SK-N-SH (cell line): Measurements from ENCODE around the gene HSPA1A. TPM values are rescaled to one million over a fixed set of nuclear protein-coding genes. Genes with fewer than 3 reads are reported as not detected.

Source experiments
- CHD2 ChIP-seq: fragments of 150-350 bp; IDR thresholded peaks from 2 replicates; pipeline ENCODE4 v1.6.1; 2018; ENCODE audit warnings: low read length; ENCODE audit not compliant: partially characterized antibody
- EP300 ChIP-seq, 2 experiments: IDR thresholded peaks; 2 replicates each; pipeline versions ENCODE4 v1.4.0 to v1.6.1; 2012; ENCODE audit warnings: borderline replicate concordance in 1 of 2, low read depth in 1 of 2, low read length in 1 of 2
- EZH2phosphoT487 ChIP-seq: fragments of 200-600 bp; sonication (generic); IDR thresholded peaks from 2 replicates; pipeline ENCODE4 v1.6.1; 2017; ENCODE audit warnings: low read depth, mixed run types, mild to moderate bottlenecking, antibody characterized with exemption, moderate library complexity, borderline replicate concordance
- GABPA ChIP-seq: IDR thresholded peaks from 2 replicates; pipeline ENCODE4 v1.4.0; 2012; ENCODE audit warnings: low read depth, mild to moderate bottlenecking
- GATA2 ChIP-seq: sonication (generic); formaldehyde crosslinking; IDR thresholded peaks from 2 replicates; pipeline ENCODE4 v1.5.0; 2020; ENCODE audit warnings: mild to moderate bottlenecking, missing genetic modification reagents
- JUND ChIP-seq: IDR thresholded peaks from 2 replicates; pipeline ENCODE4 v1.4.0; 2012
- MXI1 ChIP-seq: IDR thresholded peaks from 2 replicates; pipeline ENCODE4 v1.6.1; 2012; ENCODE audit warnings: mild to moderate bottlenecking, low read depth, low read length, improper control_type of control experiment
- NRF1 ChIP-seq: IDR thresholded peaks from 2 replicates; pipeline ENCODE4 v1.6.1; 2012; ENCODE audit warnings: low read depth, mild to moderate bottlenecking, low read length
- PBX3 ChIP-seq: IDR thresholded peaks from 2 replicates; pipeline ENCODE4; 2012
- POLR2AphosphoS5 ChIP-seq: IDR thresholded peaks from 2 replicates; pipeline ENCODE4 v1.6.1; 2012; ENCODE audit warnings: low read depth, low read length
- REST ChIP-seq: IDR thresholded peaks from 2 replicates; pipeline ENCODE4 v1.6.1; 2012; ENCODE audit warnings: mild to moderate bottlenecking, low read depth, low read length, moderate library complexity
- SMC3 ChIP-seq: IDR thresholded peaks from 2 replicates; pipeline ENCODE4 v1.6.1; 2012; ENCODE audit warnings: low read depth, low read length, improper control_type of control experiment
- TEAD4 ChIP-seq: IDR thresholded peaks from 2 replicates; pipeline ENCODE4 v1.4.0; 2012; ENCODE audit warnings: mild to moderate bottlenecking, borderline replicate concordance; ENCODE audit not compliant: insufficient read depth
- USF2 ChIP-seq: fragments of 150-350 bp; IDR thresholded peaks from 2 replicates; pipeline ENCODE4 v1.6.1; 2017; ENCODE audit warnings: antibody characterized with exemption, low read length, low read depth, borderline replicate concordance
- ZBTB33 ChIP-seq: IDR thresholded peaks from 2 replicates; pipeline ENCODE4 v1.4.0; 2012; ENCODE audit warnings: low read depth, borderline replicate concordance
- polyA plus RNA-seq, 3 experiments: library from polyadenylated mRNA; depleted of rRNA; stranded (reverse); fragments of >200 nt; gene quantifications; 2 replicates each; pipeline ENCODE4 v1.2.3, GENCODE V29; 2012

The HSPA1A gene
- polyA plus RNA-seq, 1 of the 3 experiments (the other 2 are of a cell fraction) = 119 TPM

GRCh38 chr6:31776989-31777666, 38.2 kb upstream of the HSPA1A start, which contains the start of gene VWA7 (continued):
- TF ChIP-seq MXI1 (no peak), GATA2 (CRISPR knock-in tag) (no peak), EZH2phosphoT487 (no peak), POLR2AphosphoS5 (peak; percentile 40; the same call in 1 of the 2 replicates), ZBTB33 (peak; percentile 39; the same call in 1 of the 2 replicates), TEAD4 (no peak), CHD2 (no peak), EP300 (IDR thresholded peaks at IDR 0.05; ENCODE audit: borderline replicate concordance in 1 of 2, low read depth in 1 of 2, low read length in 1 of 2) (peak in 1 of 2 experiments; percentile 14; a peak in 1 of 4 replicates), PBX3 (peak; percentile 50), GABPA (no peak), REST (no peak), SMC3 (no peak), JUND (peak; percentile 63; the same call in 1 of the 2 replicates), USF2 (no peak), NRF1 (no peak)
